HCT116 (cell line): ENCODE data around the gene AATF. TPM values are rescaled to one million over a fixed set of nuclear protein-coding genes. Genes with fewer than 3 reads are reported as not detected.

Experiments
- ATAC-seq: fragments of 200-7000 bp; cut with Tn5 transposase; 2 replicates; pipeline ENCODE4 v1.9.1; 2020; ENCODE audit warnings: mild to moderate bottlenecking, moderate library complexity
- BruUV-seq: library from RNA; stranded (reverse); fragments of 400-500 nt; replicated peaks from 2 replicates; lab custom pipeline; 2021; lab: Mats Ljungman, UMichigan
- CTCF ChIA-PET: fragments of 300-600 bp; sonication (Branson Sonifier 250); formaldehyde crosslinking; loops from one replicate; lab custom pipeline; 2021; ENCODE audit warnings: antibody characterized with exemption; lab: Charles Lee
- POLR2A ChIA-PET: fragments of 300-600, 350-600 bp; sonication (Branson Sonifier 250); formaldehyde crosslinking; loops from one replicate; lab custom pipeline; 2021; ENCODE audit warnings: antibody characterized with exemption; lab: Charles Lee
- RAD21 ChIA-PET, 2 experiments: fragments of 300-600 bp; sonication (Branson Sonifier 250); formaldehyde crosslinking; loops; one replicate each; lab custom pipeline; 2023; ENCODE audit warnings: low total read pairs in 2 of 2; ENCODE audit not compliant: uncharacterized antibody in 2 of 2, unreplicated experiment in 2 of 2, low non-redundant PET in 1 of 2; lab: Charles Lee
- DNase-seq: peaks from one replicate; pipeline ENCODE4 v3.0.0-alpha.2; 2010; ENCODE audit warnings: low read depth, low spot score
- H2AFZ ChIP-seq: fragments of 200-600 bp; shearing (Covaris generic), sonication (generic); 2 replicates; pipeline ENCODE4 v1.6.1; 2017; ENCODE audit warnings: low read depth, mixed run types, mixed read lengths, antibody characterized with exemption, low read length; ENCODE audit not compliant: poor library complexity, severe bottlenecking
- H3K27ac ChIP-seq: 2 replicates; pipeline ENCODE4 v1.5.1; 2012; ENCODE audit warnings: low read depth, low read length
- H3K27me3 ChIP-seq: fragments of 200-600 bp; sonication (generic); 2 replicates; pipeline ENCODE4 v1.6.1; 2016; ENCODE audit warnings: mixed run types, low read length, mixed read lengths; ENCODE audit not compliant: insufficient read depth
- H3K36me3 ChIP-seq, 2 experiments: fragments of 200-500 bp in 1 of 2; fragments of 200-600 bp in 1 of 2; sonication (Bioruptor generic) in 1 of 2; sonication (generic) in 1 of 2; 2 replicates each; pipeline versions ENCODE4 v1.5.1 to v1.6.1; 2014 to 2016; ENCODE audit warnings: low read length in 2 of 2, inconsistent platforms in 1 of 2, mixed read lengths in 1 of 2, mixed run types in 1 of 2; ENCODE audit not compliant: insufficient read depth in 2 of 2, control insufficient read depth in 1 of 2
- H3K4me1 ChIP-seq, 2 experiments: fragments of 200-600 bp in 1 of 2; sonication (generic) in 1 of 2; 2 replicates each; pipeline versions ENCODE4 v1.5.1 to v1.6.1; 2012 to 2017; ENCODE audit warnings: low read length in 2 of 2, inconsistent platforms in 1 of 2, mild to moderate bottlenecking in 1 of 2, mixed read lengths in 1 of 2, mixed run types in 1 of 2, moderate library complexity in 1 of 2; ENCODE audit not compliant: insufficient read depth in 2 of 2, control insufficient read depth in 1 of 2
- H3K4me2 ChIP-seq: fragments of 200-600 bp; sonication (generic); 2 replicates; pipeline ENCODE4 v1.6.1; 2017; ENCODE audit warnings: mixed run types, low read length, mixed read lengths
- H3K4me3 ChIP-seq, 2 experiments: fragments of 200-600 bp in 1 of 2; sonication (generic) in 1 of 2; replicated peaks in 1 of 2; 2 replicates each; pipeline ENCODE4 v1.5.1; 2011 to 2016; ENCODE audit warnings: low read length in 2 of 2, control low read depth in 1 of 2, low read depth in 1 of 2, mild to moderate bottlenecking in 1 of 2, mixed read lengths in 1 of 2, mixed run types in 1 of 2
- H3K79me2 ChIP-seq: fragments of 200-600 bp; sonication (generic); 2 replicates; pipeline ENCODE4 v1.6.1; 2017; ENCODE audit warnings: mild to moderate bottlenecking, mixed run types, low read length, moderate library complexity, mixed read lengths; ENCODE audit not compliant: insufficient read depth
- H3K9ac ChIP-seq: fragments of 200-600 bp; sonication (generic); 2 replicates; pipeline ENCODE4 v1.6.1; 2016; ENCODE audit warnings: low read length, mixed read lengths
- H3K9me2 ChIP-seq: fragments of 200-600 bp; sonication (generic), shearing (Covaris generic); 2 replicates; pipeline ENCODE4 v1.6.1; 2017; ENCODE audit warnings: mixed run types, mild to moderate bottlenecking, moderate library complexity; ENCODE audit not compliant: insufficient read depth
- H3K9me3 ChIP-seq, 2 experiments: fragments of 200-500 bp in 1 of 2; fragments of 200-600 bp in 1 of 2; sonication (Bioruptor generic) in 1 of 2; sonication (generic) in 1 of 2; 2 replicates each; pipeline ENCODE4 v1.6.1; 2014 to 2017; ENCODE audit warnings: low read length in 2 of 2, mixed read lengths in 2 of 2, inconsistent platforms in 1 of 2, low read depth in 1 of 2, mild to moderate bottlenecking in 1 of 2, mixed run types in 1 of 2, moderate library complexity in 1 of 2; ENCODE audit not compliant: control insufficient read depth in 1 of 2, insufficient read depth in 1 of 2
- H4K20me1 ChIP-seq: fragments of 200-600 bp; sonication (generic), shearing (Covaris generic); 2 replicates; pipeline ENCODE4 v1.6.1; 2017; ENCODE audit warnings: mixed run types, mild to moderate bottlenecking, moderate library complexity; ENCODE audit not compliant: insufficient read depth
- ATF3 ChIP-seq: IDR thresholded peaks from 2 replicates; pipeline ENCODE4 v1.6.1; 2012
- CEBPB ChIP-seq: IDR thresholded peaks from 2 replicates; pipeline ENCODE4 v1.6.1; 2012; ENCODE audit warnings: low read depth
- EGR1 ChIP-seq: IDR thresholded peaks from 2 replicates; pipeline ENCODE4 v1.6.1; 2012; ENCODE audit warnings: low read depth
- EZH2 ChIP-seq: fragments of 200-600 bp; sonication (generic); IDR thresholded peaks from 2 replicates; pipeline ENCODE4 v1.6.1; 2017; ENCODE audit warnings: antibody characterized with exemption, mixed run types
- EZH2phosphoT487 ChIP-seq: fragments of 200-600 bp; IDR thresholded peaks from 2 replicates; pipeline ENCODE4 v1.6.1; 2018; ENCODE audit warnings: antibody characterized with exemption, borderline replicate concordance
- POLR2AphosphoS5 ChIP-seq: IDR thresholded peaks from 2 replicates; pipeline ENCODE4 v1.6.1; 2011; ENCODE audit warnings: mild to moderate bottlenecking, low read depth, low read length, moderate library complexity
- RAD21 ChIP-seq: IDR thresholded peaks from 2 replicates; pipeline ENCODE4 v1.6.1; 2012; ENCODE audit warnings: low read depth, mild to moderate bottlenecking
- REST ChIP-seq: IDR thresholded peaks from 2 replicates; pipeline ENCODE4 v1.6.1; 2012; ENCODE audit warnings: low read depth
- SIN3A ChIP-seq: IDR thresholded peaks from 2 replicates; pipeline ENCODE4 v1.6.1; 2012; ENCODE audit warnings: low read depth
- SP1 ChIP-seq: IDR thresholded peaks from 2 replicates; pipeline ENCODE4 v1.6.1; 2012; ENCODE audit warnings: low read depth
- SRF ChIP-seq: IDR thresholded peaks from 2 replicates; pipeline ENCODE4 v1.6.1; 2012; ENCODE audit warnings: low read depth
- TCF7L2 ChIP-seq: IDR thresholded peaks from 2 replicates; pipeline ENCODE4 v1.7.0; 2011; ENCODE audit warnings: borderline replicate concordance, inconsistent platforms; ENCODE audit not compliant: insufficient read depth, insufficient read length; ENCODE audit errors: extremely low read depth
- YY1 ChIP-seq: IDR thresholded peaks from 2 replicates; pipeline ENCODE4 v1.6.1; 2011; ENCODE audit warnings: low read length, low read depth, moderate library complexity, mild to moderate bottlenecking; ENCODE audit not compliant: insufficient replicate concordance; ENCODE audit errors: extremely low read depth
- ZFX ChIP-seq: fragments of 450-650 bp; IDR thresholded peaks from 2 replicates; pipeline ENCODE4 v1.6.1; 2017
- intact Hi-C: fragments of 100-400 bp; cut with micrococcal nuclease; formaldehyde crosslinking; loops from 2 replicates; pipeline ENCODE4 v1.10.0; 2022
- total RNA-seq: library from RNA; stranded (reverse); gene quantifications from one replicate; pipeline ENCODE4 v1.2.1, GENCODE V29; 2021; ENCODE audit not compliant: unreplicated experiment
- TF ChIP-seq, protein P1 (sequence below): IDR thresholded peaks from 2 replicates; pipeline ENCODE4 v1.6.1; 2011; ENCODE audit warnings: mild to moderate bottlenecking, low read length, moderate library complexity; ENCODE audit not compliant: insufficient replicate concordance; ENCODE audit errors: extremely low read depth
- TF ChIP-seq, protein P2 (sequence below), 3 experiments: fragments of 200-600 bp in 1 of 3; sonication (generic) in 1 of 3; IDR thresholded peaks in 2 of 3; conservative IDR thresholded peaks in 1 of 3; 2 replicates each; pipeline ENCODE4 v1.5.1; 2012 to 2017; ENCODE audit warnings: low read depth in 2 of 3, low read length in 2 of 3, antibody characterized with exemption in 1 of 3, borderline replicate concordance in 1 of 3, control low read depth in 1 of 3, mild to moderate bottlenecking in 1 of 3, mixed read lengths in 1 of 3, mixed run types in 1 of 3, moderate library complexity in 1 of 3; ENCODE audit not compliant: insufficient read depth in 1 of 3

AATF gene
- total RNA-seq, 1 experiment from 2014 or later = 105 TPM

DNA sequence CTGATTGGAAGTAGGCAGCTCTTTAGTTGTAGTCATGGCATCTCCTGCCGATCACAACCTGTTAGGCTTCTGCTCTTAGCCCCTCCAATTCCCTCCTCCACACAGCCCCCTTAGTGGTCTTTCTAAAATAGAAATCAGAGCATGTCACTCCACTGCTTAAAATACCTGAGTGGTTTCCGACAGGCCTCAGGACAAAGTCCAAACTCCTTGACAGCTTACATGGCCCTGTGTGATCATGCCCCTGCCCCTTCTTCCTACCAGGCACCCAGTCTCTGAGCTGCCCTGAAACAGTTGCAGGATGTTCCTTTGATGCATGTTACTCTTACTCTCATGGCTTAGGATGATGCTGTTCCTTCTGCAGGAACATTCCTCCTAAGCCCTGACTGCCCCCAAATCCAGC lies 147.3 kb downstream of the AATF start:
- POLR2A ChIA-PET = no interaction called here
- peaks cover 18 to 32% of the 10 kb centered on the region in 2 experiments; a peak in 3 of 4 replicates for H3K36me3 ChIP-seq
- H2AFZ ChIP-seq = no peak overlapping the region
- BruUV-seq = no TSS peak
- H4K20me1 ChIP-seq = no peaks in the 10 kb centered on the region
- CTCF ChIA-PET = no interaction called here
- TF ChIP-seq TCF7L2 (no peak), SIN3A (no peak), EGR1 (no peak), POLR2AphosphoS5 (no peak), EZH2 (no peak), ZFX (no peak), RAD21 (no peak), SP1 (no peak), CEBPB (no peak), YY1 (no peak), REST (no peak), ATF3 (no peak), EZH2phosphoT487 (no peak), SRF (no peak)
- TF ChIP-seq, protein P1, sequence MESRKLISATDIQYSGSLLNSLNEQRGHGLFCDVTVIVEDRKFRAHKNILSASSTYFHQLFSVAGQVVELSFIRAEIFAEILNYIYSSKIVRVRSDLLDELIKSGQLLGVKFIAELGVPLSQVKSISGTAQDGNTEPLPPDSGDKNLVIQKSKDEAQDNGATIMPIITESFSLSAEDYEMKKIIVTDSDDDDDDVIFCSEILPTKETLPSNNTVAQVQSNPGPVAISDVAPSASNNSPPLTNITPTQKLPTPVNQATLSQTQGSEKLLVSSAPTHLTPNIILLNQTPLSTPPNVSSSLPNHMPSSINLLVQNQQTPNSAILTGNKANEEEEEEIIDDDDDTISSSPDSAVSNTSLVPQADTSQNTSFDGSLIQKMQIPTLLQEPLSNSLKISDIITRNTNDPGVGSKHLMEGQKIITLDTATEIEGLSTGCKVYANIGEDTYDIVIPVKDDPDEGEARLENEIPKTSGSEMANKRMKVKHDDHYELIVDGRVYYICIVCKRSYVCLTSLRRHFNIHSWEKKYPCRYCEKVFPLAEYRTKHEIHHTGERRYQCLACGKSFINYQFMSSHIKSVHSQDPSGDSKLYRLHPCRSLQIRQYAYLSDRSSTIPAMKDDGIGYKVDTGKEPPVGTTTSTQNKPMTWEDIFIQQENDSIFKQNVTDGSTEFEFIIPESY = no peak
- TF ChIP-seq, protein P2, sequence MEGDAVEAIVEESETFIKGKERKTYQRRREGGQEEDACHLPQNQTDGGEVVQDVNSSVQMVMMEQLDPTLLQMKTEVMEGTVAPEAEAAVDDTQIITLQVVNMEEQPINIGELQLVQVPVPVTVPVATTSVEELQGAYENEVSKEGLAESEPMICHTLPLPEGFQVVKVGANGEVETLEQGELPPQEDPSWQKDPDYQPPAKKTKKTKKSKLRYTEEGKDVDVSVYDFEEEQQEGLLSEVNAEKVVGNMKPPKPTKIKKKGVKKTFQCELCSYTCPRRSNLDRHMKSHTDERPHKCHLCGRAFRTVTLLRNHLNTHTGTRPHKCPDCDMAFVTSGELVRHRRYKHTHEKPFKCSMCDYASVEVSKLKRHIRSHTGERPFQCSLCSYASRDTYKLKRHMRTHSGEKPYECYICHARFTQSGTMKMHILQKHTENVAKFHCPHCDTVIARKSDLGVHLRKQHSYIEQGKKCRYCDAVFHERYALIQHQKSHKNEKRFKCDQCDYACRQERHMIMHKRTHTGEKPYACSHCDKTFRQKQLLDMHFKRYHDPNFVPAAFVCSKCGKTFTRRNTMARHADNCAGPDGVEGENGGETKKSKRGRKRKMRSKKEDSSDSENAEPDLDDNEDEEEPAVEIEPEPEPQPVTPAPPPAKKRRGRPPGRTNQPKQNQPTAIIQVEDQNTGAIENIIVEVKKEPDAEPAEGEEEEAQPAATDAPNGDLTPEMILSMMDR (IDR thresholded peaks at IDR 0.05 in 2 of 3, conservative IDR thresholded peaks at IDR 0.05 in 1 of 3; ENCODE audit: borderline replicate concordance in 1 of 3, insufficient read depth in 1 of 3, low read depth in 2 of 3, low read length in 2 of 3) = no peak
- H3K9me2 ChIP-seq = no peaks in the 10 kb centered on the region
- H3K79me2 ChIP-seq = no peaks in the 10 kb centered on the region
- RAD21 ChIA-PET = no interaction called here
- H3K9me3 ChIP-seq = no peaks in the 10 kb centered on the region
- intact Hi-C loops = no loop called here
- no peaks in the 10 kb centered on the region for H3K4me1 ChIP-seq
- H3K4me2 ChIP-seq = no peak overlapping the region
- no peak overlapping the region for H3K4me3 ChIP-seq
- no peaks in the 10 kb centered on the region for H3K27me3 ChIP-seq
- H3K27ac ChIP-seq = no peak overlapping the region
- no peak for DNase-seq
- no peak for ATAC-seq
- H3K9ac ChIP-seq = no peak overlapping the region
